MM.1S (cell line): Measurements from ENCODE around the gene OGFRL1.

Experiments
- DNase-seq: peaks from one replicate; pipeline ENCODE4 v3.0.0-alpha.2; 2015
- H2AFZ ChIP-seq: fragments of 300-600 bp; sonication (generic); 2 replicates; pipeline ENCODE4 v1.6.0; 2016; ENCODE audit warnings: antibody characterized with exemption, low read length
- H3F3A ChIP-seq: fragments of 300-600 bp; sonication (generic); 2 replicates; pipeline ENCODE4 v1.6.1; 2016; ENCODE audit warnings: mild to moderate bottlenecking, antibody characterized with exemption, low read length, moderate library complexity, mixed read lengths; ENCODE audit not compliant: insufficient read depth
- H3K27ac ChIP-seq: fragments of 300-600 bp; sonication (generic); 2 replicates; pipeline ENCODE4 v1.5.1; 2016; ENCODE audit warnings: mild to moderate bottlenecking, low read length
- H3K27me3 ChIP-seq: fragments of 300-600 bp; sonication (generic); replicated peaks from 2 replicates; pipeline ENCODE4 v1.6.0; 2016; ENCODE audit warnings: low read length; ENCODE audit not compliant: insufficient read depth
- H3K36me3 ChIP-seq: fragments of 300-600 bp; sonication (generic); replicated peaks from 2 replicates; pipeline ENCODE4 v1.6.1; 2016; ENCODE audit warnings: mild to moderate bottlenecking, low read length, mixed read lengths; ENCODE audit not compliant: insufficient read depth
- H3K4me1 ChIP-seq: fragments of 300-600 bp; sonication (generic); 2 replicates; pipeline ENCODE4 v1.6.1; 2016; ENCODE audit warnings: low read length, mixed read lengths
- H3K4me2 ChIP-seq: fragments of 300-600 bp; sonication (generic); 2 replicates; pipeline ENCODE4 v1.6.0; 2016; ENCODE audit warnings: low read depth, low read length
- H3K4me3 ChIP-seq: fragments of 300-600 bp; sonication (generic); 2 replicates; pipeline ENCODE4 v1.5.1; 2016; ENCODE audit warnings: low read length, mixed read lengths
- H3K79me2 ChIP-seq: fragments of 300-600 bp; sonication (generic); 2 replicates; pipeline ENCODE4 v1.6.1; 2016; ENCODE audit warnings: mixed run types, low read length, mixed read lengths
- H3K9ac ChIP-seq: fragments of 300-600 bp; sonication (generic); 2 replicates; pipeline ENCODE4 v1.6.1; 2016; ENCODE audit warnings: low read length, mixed read lengths
- H3K9me2 ChIP-seq: fragments of 300-600 bp; sonication (generic); replicated peaks from 2 replicates; pipeline ENCODE4 v1.6.1; 2016; ENCODE audit warnings: mild to moderate bottlenecking, low read length, mixed read lengths; ENCODE audit not compliant: insufficient read depth
- H3K9me3 ChIP-seq: fragments of 300-600 bp; sonication (generic); replicated peaks from 2 replicates; pipeline ENCODE4 v1.6.1; 2016; ENCODE audit warnings: mild to moderate bottlenecking, low read length, mixed read lengths; ENCODE audit not compliant: insufficient read depth
- H4K20me1 ChIP-seq: fragments of 300-600 bp; sonication (generic); 2 replicates; pipeline ENCODE4 v1.6.1; 2016; ENCODE audit warnings: mild to moderate bottlenecking, low read length, moderate library complexity, mixed read lengths; ENCODE audit not compliant: insufficient read depth
- CTCF ChIP-seq: fragments of 300-600 bp; sonication (generic); IDR thresholded peaks from 2 replicates; pipeline ENCODE4 v1.5.1; 2016; ENCODE audit warnings: antibody characterized with exemption, low read length, mixed read lengths
- EZH2 ChIP-seq: fragments of 300-600 bp; sonication (generic); optimal IDR thresholded peaks from 2 replicates; pipeline ENCODE3; 2017; ENCODE audit warnings: low read depth, mild to moderate bottlenecking, antibody characterized with exemption, low read length, mixed read lengths
- EZH2phosphoT487 ChIP-seq: fragments of 300-600 bp; sonication (generic); IDR thresholded peaks from 2 replicates; pipeline ENCODE4 v1.6.1; 2018; ENCODE audit warnings: antibody characterized with exemption, low read length

OGFRL1 gene

GRCh38 chr6:71349976-71350615, 61.5 kb downstream of the OGFRL1 start:
- Histone ChIP-seq H3K9me3 (no peaks in the 10 kb centered on the region), H3K36me3 (no peaks in the 10 kb centered on the region), H3K9ac (no peak overlapping the region), H3K9me2 (no peaks in the 10 kb centered on the region), H3F3A (no peaks in the 10 kb centered on the region), H3K27me3 (no peaks in the 10 kb centered on the region), H3K4me3 (no peak overlapping the region), H3K27ac (no peak overlapping the region), H3K4me1 (no peaks in the 10 kb centered on the region), H3K79me2 (no peaks in the 10 kb centered on the region), H4K20me1 (no peaks in the 10 kb centered on the region), H3K4me2 (no peak overlapping the region), H2AFZ (no peak overlapping the region)
- no peak for DNase-seq
- no peak for TF ChIP-seq EZH2
- no peak for TF ChIP-seq EZH2phosphoT487
- no peak for TF ChIP-seq CTCF

- Histone ChIP-seq H3K4me3 (no peak overlapping the region), H3K9me3 (no peaks in the 10 kb centered on the region), H3K27me3 (no peaks in the 10 kb centered on the region), H3K4me1 (no peaks in the 10 kb centered on the region), H2AFZ (no peak overlapping the region), H3K9me2 (no peaks in the 10 kb centered on the region), H3K9ac (no peak overlapping the region), H3K36me3 (no peaks in the 10 kb centered on the region), H3F3A (no peaks in the 10 kb centered on the region), H3K4me2 (no peak overlapping the region), H3K79me2 (no peaks in the 10 kb centered on the region), H3K27ac (no peak overlapping the region), H4K20me1 (no peaks in the 10 kb centered on the region)
- DNase-seq = no peak
- TF ChIP-seq CTCF = no peak
- TF ChIP-seq EZH2phosphoT487 = no peak
- no peak for TF ChIP-seq EZH2
These were observed 62.6 kb downstream of the OGFRL1 start for GRCh38 chr6:71351190-71351589.
